K562 (cell line): ENCODE results near the gene ALOX5. TPM values are rescaled to one million over a fixed set of nuclear protein-coding genes. Genes with fewer than 3 reads are reported as not detected.

ENCODE experiments used
- ATF1 ChIP-seq, 2 experiments: fragments of 450-650 bp in 1 of 2; IDR thresholded peaks; 2 replicates each; pipeline ENCODE4 v1.6.1; 2016; ENCODE audit warnings: missing compliant biosample characterization in 1 of 2, missing genetic modification characterization in 1 of 2
- CCAR2 ChIP-seq: fragments of 200-400 bp; formaldehyde crosslinking; IDR thresholded peaks from 2 replicates; pipeline ENCODE4 v1.6.1; 2017; ENCODE audit warnings: mild to moderate bottlenecking, low read depth, low read length
- ESRRB ChIP-seq: fragments of 250-450 bp; sonication (Bioruptor Pico); IDR thresholded peaks from 2 replicates; pipeline ENCODE4 v1.5.0; 2020; ENCODE audit warnings: mild to moderate bottlenecking, moderate library complexity, borderline replicate concordance
- KAT7 ChIP-seq: sonication (generic); formaldehyde crosslinking; IDR thresholded peaks from 2 replicates; pipeline ENCODE4 v1.8.0; 2022; ENCODE audit warnings: missing genetic modification reagents, mild to moderate bottlenecking, borderline replicate concordance
- NEUROD1 ChIP-seq: fragments of 150-350 bp; IDR thresholded peaks from 2 replicates; pipeline ENCODE4 v1.6.1; 2014; ENCODE audit warnings: borderline replicate concordance, low read length, low read depth; ENCODE audit not compliant: partially characterized antibody
- NR2C2 ChIP-seq, 2 experiments: fragments of 200-800 bp in 1 of 2; sonication (Bioruptor generic) in 1 of 2; sonication (generic) in 1 of 2; formaldehyde crosslinking in 1 of 2; IDR thresholded peaks; 2 replicates each; pipeline versions ENCODE4 v1.6.1 to v1.8.0; 2016 to 2022; ENCODE audit warnings: mild to moderate bottlenecking in 1 of 2, missing compliant biosample characterization in 1 of 2, missing genetic modification characterization in 1 of 2, missing genetic modification reagents in 1 of 2
- POLR2AphosphoS5 ChIP-seq: IDR thresholded peaks from 2 replicates; pipeline ENCODE4 v1.6.1; 2011; ENCODE audit warnings: mild to moderate bottlenecking, low read depth, low read length, moderate library complexity; ENCODE audit not compliant: control insufficient read depth, insufficient read depth
- PPARD ChIP-seq: fragments of 250-450 bp; sonication (Bioruptor Pico); IDR thresholded peaks from 2 replicates; pipeline ENCODE4 v1.8.0; 2022; ENCODE audit warnings: inconsistent platforms, mild to moderate bottlenecking, moderate library complexity
- RBM17 ChIP-seq: fragments of 200-400 bp; formaldehyde crosslinking; IDR thresholded peaks from 2 replicates; pipeline ENCODE4 v1.6.1; 2017; ENCODE audit warnings: low read depth, mild to moderate bottlenecking, low read length, borderline replicate concordance
- SMAD1 ChIP-seq: fragments of 150-350 bp; IDR thresholded peaks from 2 replicates; pipeline ENCODE4 v1.6.1; 2014; ENCODE audit warnings: low read length, low read depth; ENCODE audit not compliant: partially characterized antibody
- SMAD4 ChIP-seq: fragments of 250-450 bp; sonication (Bioruptor Pico); conservative IDR thresholded peaks from 2 replicates; pipeline ENCODE4 v1.8.0; 2021; ENCODE audit warnings: inconsistent platforms, mild to moderate bottlenecking, moderate library complexity
- SUPT5H ChIP-seq: fragments of 450-650 bp; IDR thresholded peaks from 2 replicates; pipeline ENCODE4 v1.6.1; 2016
- TBL1XR1 ChIP-seq, 2 experiments: IDR thresholded peaks; 2 replicates each; pipeline ENCODE4 v1.6.1; 2012; ENCODE audit warnings: improper control_type of control experiment in 2 of 2, low read length in 2 of 2, mild to moderate bottlenecking in 1 of 2
- TCF7 ChIP-seq: sonication (generic); IDR thresholded peaks from 2 replicates; pipeline ENCODE4 v1.6.1; 2016; ENCODE audit warnings: antibody characterized with exemption, borderline replicate concordance
- YBX1 ChIP-seq: fragments of 450-650 bp; IDR thresholded peaks from 2 replicates; pipeline ENCODE4 v1.7.1; 2016; ENCODE audit warnings: mild to moderate bottlenecking
- ZBED1 ChIP-seq: IDR thresholded peaks from 2 replicates; pipeline ENCODE4 v1.6.1; 2014
- ZBTB5 ChIP-seq: fragments of 450-650 bp; IDR thresholded peaks from 2 replicates; pipeline ENCODE4 v1.6.1; 2017; ENCODE audit warnings: antibody characterized with exemption
- ZHX1 ChIP-seq: fragments of 150-350 bp; conservative IDR thresholded peaks from 2 replicates; pipeline ENCODE4 v1.6.1; 2014; ENCODE audit warnings: low read length
- ZNF449 ChIP-seq: fragments of 250-450 bp; sonication (Bioruptor Pico); IDR thresholded peaks from 2 replicates; pipeline ENCODE4 v1.8.0; 2022; ENCODE audit warnings: moderate library complexity, mild to moderate bottlenecking, inconsistent platforms
- ZNF584 ChIP-seq: fragments of 200-800 bp; sonication (Bioruptor generic); IDR thresholded peaks from 2 replicates; pipeline ENCODE4 v1.6.1; 2016; ENCODE audit warnings: low read depth, mild to moderate bottlenecking, missing genetic modification characterization, missing compliant biosample characterization
- ZNF586 ChIP-seq: fragments of 450-650 bp; formaldehyde crosslinking; conservative IDR thresholded peaks from 2 replicates; pipeline ENCODE4 v1.4.0; 2020; ENCODE audit warnings: mild to moderate bottlenecking, moderate library complexity
- polyA plus RNA-seq, 8 experiments: library from polyadenylated mRNA; depleted of rRNA in 4 of 8; stranded (reverse) in 5 of 8; unstranded in 3 of 8; fragments of >200 nt; fragmentation: Nextera tagmentation in 2 of 8; fragmentation: Illumina TruSeq in 1 of 8; extraction: Ambion mirVana in 2 of 8; extraction: Trizol in 1 of 8; gene quantifications; 2 replicates each; pipeline versions ENCODE4 v1.2.1 to v1.2.3, GENCODE V29; 2011 to 2014; ENCODE audit warnings: inconsistent platforms in 1 of 8, missing spikeins in 1 of 8
- total RNA-seq, 7 experiments: library from RNA; depleted of rRNA in 6 of 7; stranded (reverse); fragments of >200 nt in 6 of 7; fragmentation: Illumina TruSeq in 2 of 7; extraction: Trizol in 2 of 7; gene quantifications; 2 replicates each; pipeline versions ENCODE4 v1.2.1 to v1.2.3, GENCODE V29; 2011 to 2021; ENCODE audit warnings: low replicate concordance in 1 of 7

Gene ALOX5
- total and polyA plus RNA-seq, 9 of the 15 experiments (the other 6 are each of a cell fraction or from before 2014, with no cell fraction given), result 0.10 to 2.4 (median 1.4) TPM

GRCh38 chr10:45470098-45471012 lies 96.3 kb downstream of the ALOX5 start (continued):
- TF ChIP-seq ZBTB5 (peak; percentile 65; the same call in 1 of the 2 replicates), YBX1 (no peak), CCAR2 (no peak), POLR2AphosphoS5 (peak; percentile 98), ATF1 (CRISPR knock-in tag; IDR thresholded peaks at IDR 0.05) (no peak), ATF1 (tag; IDR thresholded peaks at IDR 0.05) (peak; percentile 88), ESRRB (CRISPR knock-in tag) (no peak), ZHX1 (no peak), PPARD (CRISPR knock-in tag) (no peak), KAT7 (CRISPR knock-in tag) (0 out of 2 replicates have a peak, but pooled peaks have one; percentile 20), ZNF449 (CRISPR knock-in tag) (no peak; the same call in 1 of the 2 replicates), NR2C2 (CRISPR knock-in tag; IDR thresholded peaks at IDR 0.05) (no peak), NR2C2 (tag; IDR thresholded peaks at IDR 0.05) (peak; percentile 85), TBL1XR1 (IDR thresholded peaks at IDR 0.05; ENCODE audit: low read length in 2 of 2) (peak; percentile 96 to 99), TCF7 (peak; percentile 95), RBM17 (no peak), SMAD1 (peak; percentile 96), SMAD4 (CRISPR knock-in tag) (peak; percentile 88), ZBED1 (peak; percentile 95), ZNF584 (CRISPR knock-in tag) (peak; percentile 96), ZNF586 (CRISPR knock-in tag) (no peak), NEUROD1 (peak; percentile 94), SUPT5H (peak; percentile 46; the same call in 1 of the 2 replicates)
